K562 (cell line): Measurements from ENCODE around the gene NT5C1A. TPM values are rescaled to one million over a fixed set of nuclear protein-coding genes. Genes with fewer than 3 reads are reported as not detected.

Source experiments
- ATF7 ChIP-seq: fragments of 450-650 bp; IDR thresholded peaks from 2 replicates; pipeline ENCODE4 v1.7.1; 2014; ENCODE audit warnings: mild to moderate bottlenecking, moderate library complexity
- BHLHE40 ChIP-seq: IDR thresholded peaks from 2 replicates; pipeline ENCODE4 v1.6.1; 2011; ENCODE audit warnings: low read length, improper control_type of control experiment
- CBX8 ChIP-seq: fragments of 200-600 bp; sonication (generic); IDR thresholded peaks from 2 replicates; pipeline ENCODE4 v1.6.1; 2012; ENCODE audit warnings: borderline replicate concordance, mixed run types, low read depth, mild to moderate bottlenecking, moderate library complexity, mixed read lengths, low read length, control low read depth, inconsistent platforms; ENCODE audit not compliant: poor library complexity, severe bottlenecking; ENCODE audit errors: extremely low read depth
- CTBP1 ChIP-seq: fragments of 450-650 bp; IDR thresholded peaks from 2 replicates; pipeline ENCODE4 v1.6.1; 2016; ENCODE audit warnings: borderline replicate concordance
- MYNN ChIP-seq, 2 experiments: sonication (generic); formaldehyde crosslinking in 1 of 2; IDR thresholded peaks; 2 replicates each; pipeline versions ENCODE4 v1.5.0 to v1.6.1; 2016 to 2020; ENCODE audit warnings: antibody characterized with exemption in 1 of 2, missing genetic modification reagents in 1 of 2
- RB1 ChIP-seq: fragments of 450-650 bp; IDR thresholded peaks from 2 replicates; pipeline ENCODE4 v1.6.1; 2017; ENCODE audit warnings: low read depth, mild to moderate bottlenecking
- RCOR1 ChIP-seq, 2 experiments: IDR thresholded peaks; 2 replicates each; pipeline ENCODE4 v1.6.1; 2012; ENCODE audit warnings: low read depth in 2 of 2, low read length in 2 of 2, borderline replicate concordance in 1 of 2, improper control_type of control experiment in 1 of 2
- SMAD3 ChIP-seq: fragments of 450-650 bp; formaldehyde crosslinking; conservative IDR thresholded peaks from 2 replicates; pipeline ENCODE4 v1.4.0; 2020; ENCODE audit warnings: mild to moderate bottlenecking
- SMARCA4 ChIP-seq: fragments of 450-650 bp; IDR thresholded peaks from 2 replicates; pipeline ENCODE4 v1.6.1; 2016
- TAF9B ChIP-seq: fragments of 450-650 bp; IDR thresholded peaks from 2 replicates; pipeline ENCODE4 v1.6.1; 2018; ENCODE audit warnings: mild to moderate bottlenecking; ENCODE audit not compliant: partially characterized antibody
- ZEB2 ChIP-seq: fragments of 450-650 bp; IDR thresholded peaks from 2 replicates; pipeline ENCODE4 v1.6.1; 2016
- ZKSCAN3 ChIP-seq: fragments of 250-450 bp; sonication (Bioruptor Pico); IDR thresholded peaks from 2 replicates; pipeline ENCODE4 v1.4.0; 2020
- ZNF146 ChIP-seq: IDR thresholded peaks from one replicate; pipeline ENCODE4 v1.6.1; 2018; ENCODE audit warnings: missing compliant biosample characterization; ENCODE audit not compliant: unreplicated experiment
- ZNF263 ChIP-seq: sonication (generic); formaldehyde crosslinking; IDR thresholded peaks from 2 replicates; pipeline ENCODE4 v1.8.0; 2022; ENCODE audit warnings: mild to moderate bottlenecking, missing genetic modification reagents, borderline replicate concordance
- ZSCAN29 ChIP-seq: fragments of 450-650 bp; IDR thresholded peaks from 2 replicates; pipeline ENCODE4 v1.6.1; 2017
- ZZZ3 ChIP-seq: fragments of 450-650 bp; IDR thresholded peaks from 2 replicates; pipeline ENCODE4 v1.6.1; 2016; ENCODE audit warnings: antibody characterized with exemption, mild to moderate bottlenecking, moderate library complexity
- polyA plus RNA-seq, 8 experiments: library from polyadenylated mRNA; depleted of rRNA in 4 of 8; stranded (reverse) in 5 of 8; unstranded in 3 of 8; fragments of >200 nt; fragmentation: Nextera tagmentation in 2 of 8; fragmentation: Illumina TruSeq in 1 of 8; extraction: Ambion mirVana in 2 of 8; extraction: Trizol in 1 of 8; gene quantifications; 2 replicates each; pipeline versions ENCODE4 v1.2.1 to v1.2.3, GENCODE V29; 2011 to 2014; ENCODE audit warnings: inconsistent platforms in 1 of 8, missing spikeins in 1 of 8
- total RNA-seq, 7 experiments: library from RNA; depleted of rRNA in 6 of 7; stranded (reverse); fragments of >200 nt in 6 of 7; fragmentation: Illumina TruSeq in 2 of 7; extraction: Trizol in 2 of 7; gene quantifications; 2 replicates each; pipeline versions ENCODE4 v1.2.1 to v1.2.3, GENCODE V29; 2011 to 2021; ENCODE audit warnings: low replicate concordance in 1 of 7
- TF ChIP-seq, protein P1 (sequence below): sonication (generic); formaldehyde crosslinking; IDR thresholded peaks from 2 replicates; pipeline ENCODE4 v1.8.1; 2023; ENCODE audit warnings: mild to moderate bottlenecking, missing genetic modification reagents
- TF ChIP-seq, protein P2 (sequence below): IDR thresholded peaks from 2 replicates; pipeline ENCODE4 v1.6.1; 2011; ENCODE audit not compliant: insufficient read length; ENCODE audit errors: extremely low read depth
- TF ChIP-seq, protein P3 (sequence below): fragments of 250-450 bp; sonication (Bioruptor Pico); IDR thresholded peaks from 2 replicates; pipeline ENCODE4 v1.4.0; 2020; ENCODE audit warnings: mild to moderate bottlenecking, moderate library complexity
- TF ChIP-seq, protein P4 (sequence below): fragments of 250-450 bp; sonication (Bioruptor Pico); IDR thresholded peaks from 2 replicates; pipeline ENCODE4 v1.8.0; 2021; ENCODE audit warnings: moderate library complexity, mild to moderate bottlenecking, inconsistent platforms

The NT5C1A gene
- total and polyA plus RNA-seq, 9 of the 15 experiments (the other 6 are each of a cell fraction or from before 2014, with no cell fraction given), result not detected

DNA sequence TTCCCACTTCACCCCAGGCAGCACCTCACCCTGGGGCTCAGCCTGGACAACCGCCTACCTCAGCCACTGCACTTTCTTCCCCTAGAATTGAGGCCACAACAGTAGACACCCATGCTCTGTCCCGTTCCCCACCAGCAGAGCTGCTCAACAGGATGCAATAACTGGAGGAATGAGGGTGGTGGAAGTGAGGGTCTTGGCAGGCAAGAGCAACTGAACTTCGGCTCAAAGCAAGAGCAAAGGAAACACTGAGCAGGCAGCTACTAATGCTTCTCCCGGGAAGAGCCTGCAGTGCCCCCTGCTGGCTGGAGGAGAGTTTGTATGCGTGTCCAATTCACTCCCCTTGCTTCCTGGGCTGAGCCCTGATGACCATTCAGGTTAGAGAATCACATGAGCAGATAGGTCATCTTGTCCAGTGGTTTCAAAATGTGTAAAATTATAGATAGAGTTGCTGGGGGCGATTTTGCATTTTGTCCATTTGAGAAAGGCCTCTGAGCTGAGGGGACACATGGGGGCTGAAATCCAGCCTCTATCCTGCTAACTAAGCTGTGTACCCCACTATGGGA is 13.9 kb downstream of the NT5C1A start (continued):
- TF ChIP-seq, protein P1, sequence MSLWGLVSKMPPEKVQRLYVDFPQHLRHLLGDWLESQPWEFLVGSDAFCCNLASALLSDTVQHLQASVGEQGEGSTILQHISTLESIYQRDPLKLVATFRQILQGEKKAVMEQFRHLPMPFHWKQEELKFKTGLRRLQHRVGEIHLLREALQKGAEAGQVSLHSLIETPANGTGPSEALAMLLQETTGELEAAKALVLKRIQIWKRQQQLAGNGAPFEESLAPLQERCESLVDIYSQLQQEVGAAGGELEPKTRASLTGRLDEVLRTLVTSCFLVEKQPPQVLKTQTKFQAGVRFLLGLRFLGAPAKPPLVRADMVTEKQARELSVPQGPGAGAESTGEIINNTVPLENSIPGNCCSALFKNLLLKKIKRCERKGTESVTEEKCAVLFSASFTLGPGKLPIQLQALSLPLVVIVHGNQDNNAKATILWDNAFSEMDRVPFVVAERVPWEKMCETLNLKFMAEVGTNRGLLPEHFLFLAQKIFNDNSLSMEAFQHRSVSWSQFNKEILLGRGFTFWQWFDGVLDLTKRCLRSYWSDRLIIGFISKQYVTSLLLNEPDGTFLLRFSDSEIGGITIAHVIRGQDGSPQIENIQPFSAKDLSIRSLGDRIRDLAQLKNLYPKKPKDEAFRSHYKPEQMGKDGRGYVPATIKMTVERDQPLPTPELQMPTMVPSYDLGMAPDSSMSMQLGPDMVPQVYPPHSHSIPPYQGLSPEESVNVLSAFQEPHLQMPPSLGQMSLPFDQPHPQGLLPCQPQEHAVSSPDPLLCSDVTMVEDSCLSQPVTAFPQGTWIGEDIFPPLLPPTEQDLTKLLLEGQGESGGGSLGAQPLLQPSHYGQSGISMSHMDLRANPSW, result no peak
- peak; percentile 26; the same call in 1 of the 2 replicates for TF ChIP-seq ZNF263
- TF ChIP-seq RCOR1 (IDR thresholded peaks at IDR 0.05; ENCODE audit: borderline replicate concordance in 1 of 2, low read depth in 2 of 2, low read length in 2 of 2), result 0 out of 4 replicates have a peak, but pooled peaks of 1 of the 2 experiments have one; percentile 32
- TF ChIP-seq ZNF146, result no peak
- TF ChIP-seq, protein P2, sequence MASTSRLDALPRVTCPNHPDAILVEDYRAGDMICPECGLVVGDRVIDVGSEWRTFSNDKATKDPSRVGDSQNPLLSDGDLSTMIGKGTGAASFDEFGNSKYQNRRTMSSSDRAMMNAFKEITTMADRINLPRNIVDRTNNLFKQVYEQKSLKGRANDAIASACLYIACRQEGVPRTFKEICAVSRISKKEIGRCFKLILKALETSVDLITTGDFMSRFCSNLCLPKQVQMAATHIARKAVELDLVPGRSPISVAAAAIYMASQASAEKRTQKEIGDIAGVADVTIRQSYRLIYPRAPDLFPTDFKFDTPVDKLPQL, result no peak
- 0 out of 2 replicates have a peak, but pooled peaks have one; percentile 10 for TF ChIP-seq ZKSCAN3 (CRISPR knock-in tag)
- TF ChIP-seq MYNN (IDR thresholded peaks at IDR 0.05), result no peak
- TF ChIP-seq MYNN (CRISPR knock-in tag; IDR thresholded peaks at IDR 0.05), result no peak
- no peak for TF ChIP-seq TAF9B
- no peak for TF ChIP-seq ZSCAN29
- peak; percentile 55; the same call in 1 of the 2 replicates for TF ChIP-seq RB1
- 0 out of 2 replicates have a peak, but pooled peaks have one; percentile 40 for TF ChIP-seq ATF7
- no peak for TF ChIP-seq ZZZ3
- 0 out of 2 replicates have a peak, but pooled peaks have one; percentile 22 for TF ChIP-seq BHLHE40
- no peak for TF ChIP-seq ZEB2
- no peak for TF ChIP-seq CBX8
- peak; percentile 57; the same call in 1 of the 2 replicates for TF ChIP-seq SMAD3 (CRISPR knock-in tag)
- TF ChIP-seq CTBP1, result peak; percentile 36; the same call in 1 of the 2 replicates
- TF ChIP-seq, protein P3, sequence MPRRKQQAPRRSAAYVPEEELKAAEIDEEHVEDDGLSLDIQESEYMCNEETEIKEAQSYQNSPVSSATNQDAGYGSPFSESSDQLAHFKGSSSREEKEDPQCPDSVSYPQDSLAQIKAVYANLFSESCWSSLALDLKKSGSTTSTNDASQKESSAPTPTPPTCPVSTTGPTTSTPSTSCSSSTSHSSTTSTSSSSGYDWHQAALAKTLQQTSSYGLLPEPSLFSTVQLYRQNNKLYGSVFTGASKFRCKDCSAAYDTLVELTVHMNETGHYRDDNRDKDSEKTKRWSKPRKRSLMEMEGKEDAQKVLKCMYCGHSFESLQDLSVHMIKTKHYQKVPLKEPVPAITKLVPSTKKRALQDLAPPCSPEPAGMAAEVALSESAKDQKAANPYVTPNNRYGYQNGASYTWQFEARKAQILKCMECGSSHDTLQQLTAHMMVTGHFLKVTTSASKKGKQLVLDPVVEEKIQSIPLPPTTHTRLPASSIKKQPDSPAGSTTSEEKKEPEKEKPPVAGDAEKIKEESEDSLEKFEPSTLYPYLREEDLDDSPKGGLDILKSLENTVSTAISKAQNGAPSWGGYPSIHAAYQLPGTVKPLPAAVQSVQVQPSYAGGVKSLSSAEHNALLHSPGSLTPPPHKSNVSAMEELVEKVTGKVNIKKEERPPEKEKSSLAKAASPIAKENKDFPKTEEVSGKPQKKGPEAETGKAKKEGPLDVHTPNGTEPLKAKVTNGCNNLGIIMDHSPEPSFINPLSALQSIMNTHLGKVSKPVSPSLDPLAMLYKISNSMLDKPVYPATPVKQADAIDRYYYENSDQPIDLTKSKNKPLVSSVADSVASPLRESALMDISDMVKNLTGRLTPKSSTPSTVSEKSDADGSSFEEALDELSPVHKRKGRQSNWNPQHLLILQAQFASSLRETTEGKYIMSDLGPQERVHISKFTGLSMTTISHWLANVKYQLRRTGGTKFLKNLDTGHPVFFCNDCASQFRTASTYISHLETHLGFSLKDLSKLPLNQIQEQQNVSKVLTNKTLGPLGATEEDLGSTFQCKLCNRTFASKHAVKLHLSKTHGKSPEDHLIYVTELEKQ (CRISPR knock-in tag), result no peak
- TF ChIP-seq, protein P4, sequence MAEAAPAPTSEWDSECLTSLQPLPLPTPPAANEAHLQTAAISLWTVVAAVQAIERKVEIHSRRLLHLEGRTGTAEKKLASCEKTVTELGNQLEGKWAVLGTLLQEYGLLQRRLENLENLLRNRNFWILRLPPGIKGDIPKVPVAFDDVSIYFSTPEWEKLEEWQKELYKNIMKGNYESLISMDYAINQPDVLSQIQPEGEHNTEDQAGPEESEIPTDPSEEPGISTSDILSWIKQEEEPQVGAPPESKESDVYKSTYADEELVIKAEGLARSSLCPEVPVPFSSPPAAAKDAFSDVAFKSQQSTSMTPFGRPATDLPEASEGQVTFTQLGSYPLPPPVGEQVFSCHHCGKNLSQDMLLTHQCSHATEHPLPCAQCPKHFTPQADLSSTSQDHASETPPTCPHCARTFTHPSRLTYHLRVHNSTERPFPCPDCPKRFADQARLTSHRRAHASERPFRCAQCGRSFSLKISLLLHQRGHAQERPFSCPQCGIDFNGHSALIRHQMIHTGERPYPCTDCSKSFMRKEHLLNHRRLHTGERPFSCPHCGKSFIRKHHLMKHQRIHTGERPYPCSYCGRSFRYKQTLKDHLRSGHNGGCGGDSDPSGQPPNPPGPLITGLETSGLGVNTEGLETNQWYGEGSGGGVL (CRISPR knock-in tag), result no peak
- peak; percentile 39; the same call in 1 of the 2 replicates for TF ChIP-seq SMARCA4
